KMS-11 (cell line): ENCODE results near the gene ZNF593OS.

Experiments used
- H2AFZ ChIP-seq: fragments of 200-600 bp; sonication (generic); 2 replicates; pipeline ENCODE4 v1.6.1; 2016; ENCODE audit warnings: antibody characterized with exemption, mixed run types, low read depth
- H3K27ac ChIP-seq: fragments of 200-600 bp; sonication (generic); 2 replicates; pipeline ENCODE4 v1.6.1; 2016; ENCODE audit warnings: mild to moderate bottlenecking, mixed run types
- H3K27me3 ChIP-seq: fragments of 200-600 bp; sonication (generic); 2 replicates; pipeline ENCODE4 v1.6.1; 2017; ENCODE audit warnings: mild to moderate bottlenecking, low read depth, mixed run types, moderate library complexity; ENCODE audit not compliant: insufficient read depth
- H3K36me3 ChIP-seq: fragments of 200-600 bp; sonication (generic); 2 replicates; pipeline ENCODE4 v1.6.1; 2017; ENCODE audit warnings: mild to moderate bottlenecking, mixed run types; ENCODE audit not compliant: insufficient read depth
- H3K4me1 ChIP-seq: fragments of 200-600 bp; sonication (generic); 2 replicates; pipeline ENCODE4 v1.6.1; 2016; ENCODE audit warnings: mild to moderate bottlenecking, low read depth, mixed run types; ENCODE audit not compliant: poor library complexity, severe bottlenecking
- H3K4me2 ChIP-seq: fragments of 200-600 bp; sonication (generic); 2 replicates; pipeline ENCODE4 v1.7.0; 2016; ENCODE audit warnings: mild to moderate bottlenecking, mixed run types
- H3K4me3 ChIP-seq: fragments of 200-600 bp; sonication (generic); IDR thresholded peaks from 2 replicates; pipeline ENCODE4 v1.6.1; 2017; ENCODE audit warnings: low read depth, low read length, mixed read lengths; ENCODE audit not compliant: insufficient read depth
- H3K79me2 ChIP-seq: fragments of 200-600 bp; sonication (generic); 2 replicates; pipeline ENCODE4 v1.6.1; 2016; ENCODE audit warnings: low read depth, mixed run types; ENCODE audit not compliant: insufficient read depth
- H3K9ac ChIP-seq: fragments of 200-600 bp; sonication (generic); 2 replicates; pipeline ENCODE4 v1.6.1; 2016; ENCODE audit warnings: mild to moderate bottlenecking, mixed run types
- H4K20me1 ChIP-seq: fragments of 200-600 bp; sonication (generic); 2 replicates; pipeline ENCODE4 v1.6.1; 2016; ENCODE audit warnings: mild to moderate bottlenecking, mixed run types; ENCODE audit not compliant: insufficient read depth
- CTCF ChIP-seq: fragments of 200-600 bp; sonication (generic); conservative IDR thresholded peaks from 2 replicates; pipeline ENCODE4 v1.6.1; 2017; ENCODE audit warnings: low read depth, mild to moderate bottlenecking, antibody characterized with exemption, low read length, moderate library complexity, mixed read lengths

The ZNF593OS gene

GRCh38 chr1:26195805-26196204, 24.2 kb upstream of the ZNF593OS start:
- TF ChIP-seq CTCF: no peak
- H2AFZ ChIP-seq: no peak overlapping the region
- H3K27ac ChIP-seq: no peak overlapping the region
- H3K79me2 ChIP-seq: no peaks in the 10 kb centered on the region
- no peaks in the 10 kb centered on the region for H3K4me1 ChIP-seq
- no peaks in the 10 kb centered on the region for H3K27me3 ChIP-seq
- no peaks in the 10 kb centered on the region for H3K36me3 ChIP-seq
- H3K9ac ChIP-seq: no peak overlapping the region
- no peak overlapping the region for H3K4me3 ChIP-seq
- no peaks in the 10 kb centered on the region for H4K20me1 ChIP-seq
- H3K4me2 ChIP-seq: no peak overlapping the region

GRCh38 chr1:26191739-26192138, 20.1 kb upstream of the ZNF593OS start:
- H3K27me3 ChIP-seq: no peaks in the 10 kb centered on the region
- no peaks in the 10 kb centered on the region for H3K36me3 ChIP-seq
- no peaks in the 10 kb centered on the region for H3K79me2 ChIP-seq
- no peak overlapping the region for H2AFZ ChIP-seq
- H3K27ac ChIP-seq: no peak overlapping the region
- H3K4me3 ChIP-seq: no peak overlapping the region
- H3K4me2 ChIP-seq: no peak overlapping the region
- no peaks in the 10 kb centered on the region for H3K4me1 ChIP-seq
- no peak for TF ChIP-seq CTCF
- H3K9ac ChIP-seq: no peak overlapping the region
- H4K20me1 ChIP-seq: no peaks in the 10 kb centered on the region

GRCh38 chr1:26190373-26190987, 18.8 kb upstream of the ZNF593OS start, which contains the start of gene CATSPER4:
TSS of gene CATSPER4 (plus strand) at chr1:26190602. CDS start at chr1:26190628, 26 bp downstream.
- H2AFZ ChIP-seq: no peak within 1 kb of the TSS
- TF ChIP-seq CTCF: no peak

GRCh38 chr1:26189751-26190275, 18.2 kb upstream of the ZNF593OS start:
- Histone ChIP-seq H3K9ac (no peak overlapping the region), H4K20me1 (no peaks in the 10 kb centered on the region), H3K27me3 (no peaks in the 10 kb centered on the region), H2AFZ (no peak overlapping the region), H3K36me3 (no peaks in the 10 kb centered on the region), H3K79me2 (no peaks in the 10 kb centered on the region), H3K4me3 (no peak overlapping the region), H3K4me1 (no peaks in the 10 kb centered on the region), H3K27ac (no peak overlapping the region), H3K4me2 (no peak overlapping the region)
- no peak for TF ChIP-seq CTCF

More at GRCh38 chr1:26190373-26190987, 18.8 kb upstream of the ZNF593OS start, which contains the start of gene CATSPER4:
- no peak within 1 kb of the TSS for H3K9ac ChIP-seq
- H3K79me2 ChIP-seq: no peaks in the 10 kb centered on the region
- no peak within 1 kb of the TSS for H3K27ac ChIP-seq
- no peak within 1 kb of the TSS for H3K4me3 ChIP-seq
- no peaks in the 10 kb centered on the region for H4K20me1 ChIP-seq
- H3K4me2 ChIP-seq: no peak within 1 kb of the TSS
- H3K4me1 ChIP-seq: no peaks in the 10 kb centered on the region
- no peaks in the 10 kb centered on the region for H3K27me3 ChIP-seq
- H3K36me3 ChIP-seq: no peaks in the 10 kb centered on the region
